AG09309 (cell line): Measurements from ENCODE around the gene TUSC7.

ENCODE experiments used
- DNase-seq: peaks from one replicate; pipeline ENCODE4 v3.0.0-alpha.2; 2010; ENCODE audit warnings: low read depth
- H3K4me3 ChIP-seq: 2 replicates; pipeline ENCODE4 v1.5.1; 2011; ENCODE audit warnings: mild to moderate bottlenecking, low read depth, low read length, moderate library complexity; ENCODE audit not compliant: control insufficient read depth
- TF ChIP-seq, protein P1 (sequence below): IDR thresholded peaks from 2 replicates; pipeline ENCODE4 v1.5.1; 2011; ENCODE audit warnings: mild to moderate bottlenecking, low read depth, low read length, inconsistent platforms; ENCODE audit not compliant: insufficient read depth, control insufficient read depth; ENCODE audit errors: missing control alignments

Gene TUSC7

DNA sequence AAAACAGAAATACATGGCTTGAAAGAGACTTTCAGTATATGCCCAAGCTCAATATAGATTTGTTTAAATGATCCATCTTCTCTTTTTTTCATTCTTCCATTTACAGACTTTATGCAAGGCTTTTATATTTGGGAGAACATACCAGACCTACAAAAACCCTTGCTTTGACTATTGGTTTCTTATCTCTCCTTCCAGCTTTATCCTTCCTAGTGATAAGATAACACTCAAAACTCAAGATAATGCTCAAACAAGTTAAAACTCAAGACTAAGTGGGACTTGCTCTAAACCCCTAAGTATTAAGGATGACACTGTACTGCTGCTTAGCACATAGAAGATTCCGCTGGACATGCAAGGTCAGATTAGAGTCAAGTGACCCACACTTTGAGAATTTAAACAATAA lies 8.0 kb downstream of the TUSC7 start:
- no peak for DNase-seq
- H3K4me3 ChIP-seq: no peak overlapping the region
- TF ChIP-seq, protein P1, sequence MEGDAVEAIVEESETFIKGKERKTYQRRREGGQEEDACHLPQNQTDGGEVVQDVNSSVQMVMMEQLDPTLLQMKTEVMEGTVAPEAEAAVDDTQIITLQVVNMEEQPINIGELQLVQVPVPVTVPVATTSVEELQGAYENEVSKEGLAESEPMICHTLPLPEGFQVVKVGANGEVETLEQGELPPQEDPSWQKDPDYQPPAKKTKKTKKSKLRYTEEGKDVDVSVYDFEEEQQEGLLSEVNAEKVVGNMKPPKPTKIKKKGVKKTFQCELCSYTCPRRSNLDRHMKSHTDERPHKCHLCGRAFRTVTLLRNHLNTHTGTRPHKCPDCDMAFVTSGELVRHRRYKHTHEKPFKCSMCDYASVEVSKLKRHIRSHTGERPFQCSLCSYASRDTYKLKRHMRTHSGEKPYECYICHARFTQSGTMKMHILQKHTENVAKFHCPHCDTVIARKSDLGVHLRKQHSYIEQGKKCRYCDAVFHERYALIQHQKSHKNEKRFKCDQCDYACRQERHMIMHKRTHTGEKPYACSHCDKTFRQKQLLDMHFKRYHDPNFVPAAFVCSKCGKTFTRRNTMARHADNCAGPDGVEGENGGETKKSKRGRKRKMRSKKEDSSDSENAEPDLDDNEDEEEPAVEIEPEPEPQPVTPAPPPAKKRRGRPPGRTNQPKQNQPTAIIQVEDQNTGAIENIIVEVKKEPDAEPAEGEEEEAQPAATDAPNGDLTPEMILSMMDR: no peak

DNA sequence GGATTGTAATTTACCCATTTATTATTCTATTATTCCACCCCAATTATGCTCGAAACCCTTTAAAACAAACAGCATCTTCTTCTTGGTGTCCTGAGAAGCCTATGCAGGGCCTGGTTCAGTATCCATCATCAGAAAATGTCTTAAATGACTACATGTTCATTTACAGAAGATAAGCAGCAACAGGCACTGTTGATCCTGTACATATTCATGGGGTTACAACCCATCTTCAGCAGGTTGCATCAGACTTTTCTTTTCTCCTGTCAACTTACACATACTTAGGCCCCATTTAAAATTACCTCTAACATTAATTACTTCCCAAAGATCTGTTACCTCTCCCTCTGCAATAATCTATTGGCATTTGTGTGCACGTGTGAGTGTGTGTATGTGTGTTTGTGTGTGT lies 18.9 kb downstream of the TUSC7 start:
- no peak for DNase-seq
- H3K4me3 ChIP-seq: no peak overlapping the region
- TF ChIP-seq, protein P1: no peak

DNA sequence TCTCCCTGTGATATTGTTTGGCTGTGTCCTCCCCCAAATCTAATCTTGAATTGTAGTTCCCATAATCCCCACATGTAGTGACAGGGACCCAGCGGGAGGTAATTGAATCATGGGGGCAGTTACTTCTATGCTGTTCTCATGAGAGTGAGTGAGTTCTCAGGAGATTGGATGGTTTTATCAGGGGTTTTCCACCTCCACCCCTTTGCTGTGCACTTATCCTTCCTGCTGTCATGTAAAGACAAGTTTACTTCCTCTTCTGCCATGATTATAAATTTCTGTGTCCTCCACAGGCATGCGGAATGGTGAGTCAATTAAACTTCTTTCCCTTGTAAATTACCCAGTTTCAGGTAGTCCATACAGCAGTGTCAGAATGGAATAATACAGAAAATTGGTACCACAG lies 24.7 kb downstream of the TUSC7 start:
- TF ChIP-seq, protein P1: no peak
- no peak for DNase-seq
- H3K4me3 ChIP-seq: no peak overlapping the region

DNA sequence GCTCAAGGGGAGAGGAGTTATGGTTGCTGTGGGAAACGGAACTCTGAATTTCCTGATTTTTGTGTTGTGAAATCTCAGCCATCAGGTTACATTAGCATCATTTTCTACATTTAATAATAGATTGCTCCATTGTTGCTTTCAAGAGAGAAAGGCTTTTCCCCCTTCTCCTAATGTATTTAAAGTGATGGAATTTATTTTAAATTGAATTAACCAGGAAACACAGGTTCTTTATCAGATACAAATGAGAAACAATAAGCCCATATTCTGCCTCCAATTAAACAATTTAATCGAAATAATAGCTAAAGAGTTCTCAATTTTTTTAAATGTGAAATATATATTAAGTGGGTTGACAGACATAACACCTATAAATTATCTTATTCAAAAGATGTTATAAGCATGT lies 30.1 kb downstream of the TUSC7 start:
- DNase-seq: no peak
- H3K4me3 ChIP-seq: no peak overlapping the region
- TF ChIP-seq, protein P1: no peak

DNA sequence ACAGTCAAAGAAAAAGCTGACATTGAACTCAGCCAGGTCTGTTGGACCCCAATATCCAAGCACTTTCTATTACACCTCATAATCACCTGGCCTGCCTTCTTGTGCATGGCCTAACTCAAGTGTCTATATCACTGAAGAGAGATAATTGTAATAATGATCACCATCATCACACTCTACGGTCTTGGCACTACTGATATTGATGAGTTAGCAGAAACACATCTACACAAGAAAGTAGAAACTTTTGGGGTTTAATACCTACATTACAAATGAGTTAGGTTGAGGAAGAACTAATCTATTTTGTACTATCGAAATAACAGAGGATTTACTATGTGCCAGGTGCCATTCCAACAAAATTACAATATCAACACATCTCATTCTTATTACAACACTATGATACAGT lies 30.7 kb downstream of the TUSC7 start:
- TF ChIP-seq, protein P1: no peak
- no peak for DNase-seq
- no peak overlapping the region for H3K4me3 ChIP-seq

DNA sequence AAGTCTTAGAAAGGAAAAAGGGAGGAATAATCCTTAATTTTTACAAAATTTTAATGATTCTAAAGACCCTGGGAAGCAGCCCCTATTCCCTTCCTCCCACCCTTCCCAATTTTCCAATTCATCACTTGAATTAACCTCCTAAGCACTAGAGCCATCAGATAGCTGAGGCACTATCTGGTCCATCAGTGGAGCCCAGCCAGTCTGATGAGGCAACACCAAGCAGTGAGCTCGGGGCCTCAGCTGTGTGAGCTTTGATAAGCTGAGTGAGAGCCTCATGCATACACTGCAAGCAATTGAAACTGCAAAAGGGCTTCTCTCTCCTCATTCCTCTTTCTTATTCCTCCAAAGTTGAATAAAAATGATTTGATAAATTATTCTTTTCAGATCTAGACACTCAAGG lies 31.9 kb downstream of the TUSC7 start:
- TF ChIP-seq, protein P1: no peak
- H3K4me3 ChIP-seq: no peak overlapping the region
- no peak for DNase-seq

DNA sequence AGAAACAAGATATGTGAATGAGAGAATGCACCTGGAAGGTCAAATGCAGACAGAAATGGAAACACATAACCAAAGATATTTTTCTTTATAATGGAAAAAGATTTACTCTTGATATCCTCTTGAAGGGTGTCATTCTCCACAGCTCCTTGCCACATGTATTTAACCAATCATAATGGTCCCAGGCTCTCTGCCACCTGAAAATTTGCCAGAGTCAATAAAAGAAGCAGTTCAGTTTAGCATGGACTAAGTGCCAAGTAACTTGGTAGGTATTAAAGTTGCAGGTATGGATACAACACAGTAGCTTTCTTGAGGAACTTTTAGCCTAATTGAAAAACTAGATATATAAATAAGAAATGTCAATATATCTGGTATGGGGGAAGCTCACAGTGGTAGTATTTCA lies 33.5 kb downstream of the TUSC7 start:
- DNase-seq: no peak
- TF ChIP-seq, protein P1: no peak
- H3K4me3 ChIP-seq: no peak overlapping the region
